GM12878 (cell line): ENCODE measurements around the gene NEURL4.

ENCODE experiments used
- BHLHE40 ChIP-seq, 2 experiments: fragments of 450-650 bp in 1 of 2; IDR thresholded peaks; 2 replicates each; pipeline ENCODE4 v1.6.1; 2011 to 2017; ENCODE audit warnings: low read depth in 2 of 2, borderline replicate concordance in 1 of 2, improper control_type of control experiment in 1 of 2, low read length in 1 of 2, mild to moderate bottlenecking in 1 of 2
- BMI1 ChIP-seq: fragments of 450-650 bp; IDR thresholded peaks from 2 replicates; pipeline ENCODE4 v1.6.1; 2016; ENCODE audit warnings: mild to moderate bottlenecking, moderate library complexity, borderline replicate concordance
- CREB1 ChIP-seq: IDR thresholded peaks from 2 replicates; pipeline ENCODE4 v1.6.1; 2012; ENCODE audit warnings: low read depth, mild to moderate bottlenecking, inconsistent platforms
- CREM ChIP-seq: IDR thresholded peaks from 2 replicates; pipeline ENCODE4 v1.6.1; 2014; ENCODE audit warnings: antibody characterized with exemption, low read depth
- EP300 ChIP-seq, 2 experiments: fragments of 150-350 bp in 1 of 2; IDR thresholded peaks; 2 replicates each; pipeline ENCODE4 v1.6.1; 2011 to 2012; ENCODE audit warnings: low read depth in 2 of 2, low read length in 2 of 2, borderline replicate concordance in 1 of 2, improper control_type of control experiment in 1 of 2, inconsistent platforms in 1 of 2; ENCODE audit not compliant: control insufficient read depth in 1 of 2
- HDGF ChIP-seq: fragments of 450-650 bp; IDR thresholded peaks from 2 replicates; pipeline ENCODE4 v1.6.1; 2016; ENCODE audit warnings: antibody characterized with exemption
- LARP7 ChIP-seq: fragments of 450-650 bp; IDR thresholded peaks from 2 replicates; pipeline ENCODE4 v1.6.1; 2017; ENCODE audit warnings: mild to moderate bottlenecking
- PAX5 ChIP-seq: IDR thresholded peaks from 2 replicates; pipeline ENCODE4 v1.6.1; 2011; ENCODE audit warnings: low read depth, low read length, borderline replicate concordance
- POLR2A ChIP-seq: IDR thresholded peaks from 2 replicates; pipeline ENCODE4 v1.6.1; 2011; ENCODE audit warnings: low read depth, mild to moderate bottlenecking, low read length
- RAD21 ChIP-seq: IDR thresholded peaks from 2 replicates; pipeline ENCODE4 v1.6.1; 2011; ENCODE audit warnings: mild to moderate bottlenecking, low read depth, low read length, moderate library complexity; ENCODE audit not compliant: insufficient read depth
- TAF1 ChIP-seq: IDR thresholded peaks from 2 replicates; pipeline ENCODE4 v1.6.1; 2011; ENCODE audit warnings: mild to moderate bottlenecking, low read depth, low read length, borderline replicate concordance
- USF1 ChIP-seq: IDR thresholded peaks from 2 replicates; pipeline ENCODE4 v1.6.1; 2011; ENCODE audit warnings: borderline replicate concordance, low read depth, mild to moderate bottlenecking, moderate library complexity, mixed read lengths, low read length; ENCODE audit not compliant: insufficient read depth; ENCODE audit errors: extremely low read length
- TF ChIP-seq, protein P1 (sequence below), 3 experiments: IDR thresholded peaks in 2 of 3; conservative IDR thresholded peaks in 1 of 3; 2 replicates each; pipeline ENCODE4 v1.5.1; 2011; ENCODE audit warnings: low read depth in 3 of 3, low read length in 3 of 3, mild to moderate bottlenecking in 3 of 3, control low read depth in 2 of 3, moderate library complexity in 2 of 3, inconsistent platforms in 1 of 3, mixed read lengths in 1 of 3; ENCODE audit not compliant: control insufficient read depth in 2 of 3, insufficient read depth in 1 of 3; ENCODE audit errors: extremely low read depth in 1 of 3

- TF ChIP-seq, protein P1, sequence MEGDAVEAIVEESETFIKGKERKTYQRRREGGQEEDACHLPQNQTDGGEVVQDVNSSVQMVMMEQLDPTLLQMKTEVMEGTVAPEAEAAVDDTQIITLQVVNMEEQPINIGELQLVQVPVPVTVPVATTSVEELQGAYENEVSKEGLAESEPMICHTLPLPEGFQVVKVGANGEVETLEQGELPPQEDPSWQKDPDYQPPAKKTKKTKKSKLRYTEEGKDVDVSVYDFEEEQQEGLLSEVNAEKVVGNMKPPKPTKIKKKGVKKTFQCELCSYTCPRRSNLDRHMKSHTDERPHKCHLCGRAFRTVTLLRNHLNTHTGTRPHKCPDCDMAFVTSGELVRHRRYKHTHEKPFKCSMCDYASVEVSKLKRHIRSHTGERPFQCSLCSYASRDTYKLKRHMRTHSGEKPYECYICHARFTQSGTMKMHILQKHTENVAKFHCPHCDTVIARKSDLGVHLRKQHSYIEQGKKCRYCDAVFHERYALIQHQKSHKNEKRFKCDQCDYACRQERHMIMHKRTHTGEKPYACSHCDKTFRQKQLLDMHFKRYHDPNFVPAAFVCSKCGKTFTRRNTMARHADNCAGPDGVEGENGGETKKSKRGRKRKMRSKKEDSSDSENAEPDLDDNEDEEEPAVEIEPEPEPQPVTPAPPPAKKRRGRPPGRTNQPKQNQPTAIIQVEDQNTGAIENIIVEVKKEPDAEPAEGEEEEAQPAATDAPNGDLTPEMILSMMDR (IDR thresholded peaks at IDR 0.05 in 2 of 3, conservative IDR thresholded peaks at IDR 0.05 in 1 of 3; ENCODE audit: control insufficient read depth in 2 of 3, extremely low read depth in 1 of 3, insufficient read depth in 1 of 3, low read depth in 3 of 3, low read length in 3 of 3) = no peak
- TF ChIP-seq RAD21 (no peak), CREM (no peak), EP300 (IDR thresholded peaks at IDR 0.05; ENCODE audit: borderline replicate concordance in 1 of 2, control insufficient read depth in 1 of 2, low read depth in 2 of 2, low read length in 2 of 2) (no peak), HDGF (no peak), USF1 (no peak), POLR2A (no peak), PAX5 (no peak), BMI1 (no peak), BHLHE40 (IDR thresholded peaks at IDR 0.05; ENCODE audit: borderline replicate concordance in 1 of 2, low read depth in 2 of 2, low read length in 1 of 2) (no peak), LARP7 (no peak), TAF1 (no peak), CREB1 (no peak)
Observed at GRCh38 chr17:7357381-7357780, 28.2 kb upstream of the NEURL4 start.
